BJ (cell line): ENCODE measurements around the gene ARPP21. TPM values are rescaled to one million over a fixed set of nuclear protein-coding genes. Genes with fewer than 3 reads are reported as not detected.

Experiments used
- CTCF ChIA-PET: fragments of 350-600 bp; formaldehyde crosslinking; extraction: SDS; loops from one replicate; lab custom pipeline; 2021; ENCODE audit warnings: antibody characterized with exemption, inconsistent platforms; lab: Yijun Ruan, JAX
- POLR2A ChIA-PET: fragments of 300-600 bp; sonication (Branson Sonifier 250); formaldehyde crosslinking; extraction: SDS; loops from one replicate; lab custom pipeline; 2021; ENCODE audit warnings: antibody characterized with exemption; lab: Charles Lee
- DNase-seq: peaks from one replicate; pipeline ENCODE4 v3.0.0-alpha.2; 2011; ENCODE audit warnings: low read depth
- H3K27me3 ChIP-seq: 2 replicates; pipeline ENCODE4 v1.6.0; 2011; ENCODE audit warnings: low read length; ENCODE audit not compliant: control insufficient read depth, insufficient read depth
- H3K36me3 ChIP-seq: 2 replicates; pipeline ENCODE4 v1.5.1; 2011; ENCODE audit warnings: low read length; ENCODE audit not compliant: control insufficient read depth, insufficient read depth
- H3K4me3 ChIP-seq: 2 replicates; pipeline ENCODE4 v1.5.1; 2011; ENCODE audit warnings: low read depth, mild to moderate bottlenecking, control low read depth, low read length
- CTCF ChIP-seq: IDR thresholded peaks from 2 replicates; pipeline ENCODE4 v1.5.1; 2011; ENCODE audit warnings: low read depth, mild to moderate bottlenecking, control low read depth, inconsistent platforms, low read length, moderate library complexity; ENCODE audit not compliant: insufficient read depth
- polyA plus RNA-seq: library from polyadenylated mRNA; depleted of rRNA; stranded (reverse); fragments of >200 nt; gene quantifications from 2 replicates; pipeline ENCODE4 v1.2.3, GENCODE V29; 2011

Gene ARPP21
- polyA plus RNA-seq, 1 experiment, result not detected

GRCh38 chr3:35709691-35710090, 70.4 kb downstream of the ARPP21 start:
- no peak for DNase-seq
- TF ChIP-seq CTCF, result no peak
- no peaks in the 10 kb centered on the region for H3K36me3 ChIP-seq
- no peaks in the 10 kb centered on the region for H3K27me3 ChIP-seq
- POLR2A ChIA-PET, result no interaction called here
- H3K4me3 ChIP-seq, result no peak overlapping the region
- CTCF ChIA-PET, result no interaction called here

- ChIA-PET CTCF (no interaction called here), POLR2A (no interaction called here)
- Histone ChIP-seq H3K4me3 (no peak overlapping the region), H3K36me3 (no peaks in the 10 kb centered on the region), H3K27me3 (no peaks in the 10 kb centered on the region)
- no peak for TF ChIP-seq CTCF
- DNase-seq, result no peak
These were observed 71.2 kb downstream of the ARPP21 start for GRCh38 chr3:35710554-35710953.

- Histone ChIP-seq H3K27me3 (no peaks in the 10 kb centered on the region), H3K4me3 (no peak overlapping the region), H3K36me3 (no peaks in the 10 kb centered on the region)
- no peak for TF ChIP-seq CTCF
- CTCF ChIA-PET, result no interaction called here
- POLR2A ChIA-PET, result no interaction called here
- DNase-seq, result no peak
These were observed 79.6 kb downstream of the ARPP21 start for GRCh38 chr3:35718921-35719320.

GRCh38 chr3:35721628-35722027, 82.3 kb downstream of the ARPP21 start:
- TF ChIP-seq CTCF, result no peak
- ChIA-PET POLR2A (no interaction called here), CTCF (no interaction called here)
- Histone ChIP-seq H3K27me3 (no peaks in the 10 kb centered on the region), H3K4me3 (no peak overlapping the region), H3K36me3 (no peaks in the 10 kb centered on the region)
- DNase-seq, result no peak

GRCh38 chr3:35722902-35723301, 83.6 kb downstream of the ARPP21 start:
- H3K4me3 ChIP-seq, result no peak overlapping the region
- CTCF ChIA-PET, result no interaction called here
- no peaks in the 10 kb centered on the region for H3K27me3 ChIP-seq
- H3K36me3 ChIP-seq, result no peaks in the 10 kb centered on the region
- DNase-seq, result no peak
- no peak for TF ChIP-seq CTCF
- POLR2A ChIA-PET, result no interaction called here
